Left lung (tissue), 10 donors: Measurements from ENCODE around the gene DCAF10. TPM values are rescaled to one million over a fixed set of nuclear protein-coding genes. Genes with fewer than 3 reads are reported as not detected.
"Not testable (repeated sequence)": the region's sequence is repeated elsewhere in the genome, so short reads cannot be mapped to it uniquely, and the experiment has no call there.

Experiments
- ATAC-seq: fragments of 200-7000 bp; cut with Tn5 transposase; one replicate; pipeline ENCODE4 v1.9.1; 2020; ENCODE audit warnings: moderate library complexity
- DNase-seq, 4 donors: peaks; one replicate each; pipeline ENCODE4 v3.0.0-alpha.2; 2013 to 2020
- H3K27ac ChIP-seq, 2 donors: fragments of 200-600 bp; sonication (generic) in 1 of 2; one replicate each; pipeline versions ENCODE4 v1.5.0 to v1.8.0; 2020 to 2021
- H3K27me3 ChIP-seq, 2 donors: fragments of 200-600 bp; sonication (generic) in 1 of 2; one replicate each; pipeline versions ENCODE4 v1.5.0 to v1.8.0; 2020 to 2021
- H3K36me3 ChIP-seq, 2 donors: fragments of 200-600 bp; sonication (generic) in 1 of 2; one replicate each; pipeline versions ENCODE4 v1.5.0 to v1.8.0; 2020 to 2021
- H3K4me1 ChIP-seq, 2 donors: fragments of 200-600 bp; one replicate each; pipeline ENCODE4 v1.8.0; 2021
- H3K4me3 ChIP-seq, 2 donors: fragments of 200-600 bp; sonication (generic) in 1 of 2; one replicate each; pipeline versions ENCODE4 v1.5.0 to v1.8.0; 2020 to 2021; ENCODE audit warnings: mild to moderate bottlenecking in 1 of 2
- H3K9me3 ChIP-seq, 2 donors: fragments of 200-600 bp; sonication (generic) in 1 of 2; one replicate each; pipeline versions ENCODE4 v1.5.0 to v1.8.0; 2020 to 2021
- intact Hi-C, 2 donors: fragments of 100-400 bp; cut with DNase I; formaldehyde crosslinking; loops; one replicate each; pipeline versions ENCODE4 v1.11.2 to v1.14.2; 2022
- polyA plus RNA-seq, 6 donors: library from polyadenylated mRNA; unstranded; fragments of 120-200 nt; gene quantifications; one replicate each; pipeline ENCODE4 v1.2.1, GENCODE V29; 2013; ENCODE audit not compliant: insufficient read length in 6 of 6
- total RNA-seq, 2 donors: library from RNA; stranded (reverse); fragmentation: NEBNext Ultra II Directional; extraction: Animal tissue kit (Norgen Biotek cat#: 25700); gene quantifications; one replicate each; pipeline ENCODE4 v1.2.1, GENCODE V29; 2021
- TF ChIP-seq, protein P1 (sequence below), 2 donors: fragments of 200-600 bp; sonication (generic) in 1 of 2; IDR thresholded peaks; one replicate each; pipeline versions ENCODE4 v1.5.0 to v1.8.0; 2021; ENCODE audit warnings: antibody characterized with exemption in 2 of 2
- donor health status: DM: no; HTN: yes; CAD: no.
- donor health status: DM: no; HTN: no; CAD: no.

Gene DCAF10
- total and polyA plus RNA-seq, 8 donors: 24.8 to 37.3 (median 31.0) TPM

DNA sequence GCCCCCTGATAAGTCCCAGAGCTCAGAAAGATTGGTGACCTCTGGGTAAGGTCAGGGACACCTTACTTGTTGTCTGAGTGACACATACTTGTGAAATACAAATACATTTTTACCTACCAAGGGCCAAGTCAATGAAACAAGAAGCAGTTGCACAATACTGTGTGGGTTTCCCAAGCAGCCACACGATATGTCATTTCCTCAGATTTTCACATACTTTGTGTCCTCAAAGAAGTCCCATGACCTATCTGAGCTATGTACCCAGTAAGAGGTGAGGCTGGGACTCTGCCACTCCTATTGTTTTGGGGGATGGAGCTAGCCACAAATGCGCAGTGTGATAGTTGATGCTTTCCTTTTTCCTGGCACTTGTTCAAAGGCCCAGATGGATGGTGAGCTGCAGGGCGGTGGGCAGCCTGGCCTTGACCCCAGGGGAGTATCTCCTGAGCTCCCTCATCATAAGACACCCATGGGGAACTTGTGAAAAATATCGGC lies 108.1 kb downstream of the DCAF10 start:
- no peaks in the 10 kb centered on the region for H3K36me3 ChIP-seq
- H3K27me3 ChIP-seq: no peaks in the 10 kb centered on the region
- peak overlapping the region; percentile 15 to 86 for H3K27ac ChIP-seq
- ATAC-seq: peak; percentile 39
- intact Hi-C loops: no loop called here
- H3K4me3 ChIP-seq: no peak overlapping the region
- H3K4me1 ChIP-seq: peaks cover 6 to 54% of the 10 kb centered on the region in 2 donors
- TF ChIP-seq, protein P1, sequence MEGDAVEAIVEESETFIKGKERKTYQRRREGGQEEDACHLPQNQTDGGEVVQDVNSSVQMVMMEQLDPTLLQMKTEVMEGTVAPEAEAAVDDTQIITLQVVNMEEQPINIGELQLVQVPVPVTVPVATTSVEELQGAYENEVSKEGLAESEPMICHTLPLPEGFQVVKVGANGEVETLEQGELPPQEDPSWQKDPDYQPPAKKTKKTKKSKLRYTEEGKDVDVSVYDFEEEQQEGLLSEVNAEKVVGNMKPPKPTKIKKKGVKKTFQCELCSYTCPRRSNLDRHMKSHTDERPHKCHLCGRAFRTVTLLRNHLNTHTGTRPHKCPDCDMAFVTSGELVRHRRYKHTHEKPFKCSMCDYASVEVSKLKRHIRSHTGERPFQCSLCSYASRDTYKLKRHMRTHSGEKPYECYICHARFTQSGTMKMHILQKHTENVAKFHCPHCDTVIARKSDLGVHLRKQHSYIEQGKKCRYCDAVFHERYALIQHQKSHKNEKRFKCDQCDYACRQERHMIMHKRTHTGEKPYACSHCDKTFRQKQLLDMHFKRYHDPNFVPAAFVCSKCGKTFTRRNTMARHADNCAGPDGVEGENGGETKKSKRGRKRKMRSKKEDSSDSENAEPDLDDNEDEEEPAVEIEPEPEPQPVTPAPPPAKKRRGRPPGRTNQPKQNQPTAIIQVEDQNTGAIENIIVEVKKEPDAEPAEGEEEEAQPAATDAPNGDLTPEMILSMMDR (IDR thresholded peaks at IDR 0.05): no peak
- H3K9me3 ChIP-seq: no peaks in the 10 kb centered on the region
- DNase-seq: no peak

DNA sequence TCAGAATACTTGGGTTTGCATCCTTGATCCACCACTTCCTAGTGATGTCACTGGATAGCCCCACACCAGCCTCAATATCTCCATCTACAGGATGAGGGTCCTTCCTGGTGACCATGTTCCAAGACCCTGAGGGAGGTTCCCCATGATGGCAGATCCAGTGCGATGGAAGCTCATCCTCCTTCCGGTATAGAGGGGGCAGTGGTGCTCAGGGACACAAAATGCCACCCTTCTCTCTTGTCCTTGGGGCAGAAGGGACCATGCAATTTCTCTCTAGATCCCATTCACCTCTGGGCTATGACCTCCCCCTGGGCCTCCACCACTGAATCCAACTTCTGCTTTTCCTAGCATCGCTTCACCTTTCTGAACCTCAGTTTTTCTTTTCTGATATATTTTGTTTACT lies 108.7 kb downstream of the DCAF10 start:
- no peaks in the 10 kb centered on the region for H3K9me3 ChIP-seq
- intact Hi-C loops: no loop called here
- TF ChIP-seq, protein P1 (IDR thresholded peaks at IDR 0.05): no peak
- peaks cover 6 to 53% of the 10 kb centered on the region in 2 donors for H3K4me1 ChIP-seq
- ATAC-seq (no peak), DNase-seq (no peak)
- no peak overlapping the region for H3K4me3 ChIP-seq
- no peaks in the 10 kb centered on the region for H3K36me3 ChIP-seq
- peak overlapping the region in 1 of 2 donors; percentile 86 for H3K27ac ChIP-seq
- no peaks in the 10 kb centered on the region for H3K27me3 ChIP-seq

DNA sequence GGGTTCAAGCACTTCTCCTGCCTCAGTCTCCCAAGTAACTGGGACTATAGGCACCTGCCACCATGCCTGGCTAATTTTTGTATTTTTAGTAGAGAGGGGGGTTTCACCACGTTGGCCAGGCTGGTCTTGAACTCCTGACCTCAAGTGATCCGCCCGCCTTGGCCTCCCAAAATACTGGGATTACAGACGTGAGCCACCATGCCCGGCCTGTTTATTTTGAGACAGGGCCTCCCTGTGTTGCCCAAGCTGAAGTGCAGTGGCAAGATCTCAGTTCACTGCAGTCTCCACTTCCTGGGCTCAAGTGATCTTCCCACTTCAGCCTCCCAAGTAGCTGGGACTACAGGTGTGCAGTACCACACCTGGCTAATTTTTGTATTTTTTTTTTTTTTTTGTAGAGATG lies 109.2 kb downstream of the DCAF10 start:
- peaks cover 4 to 48% of the 10 kb centered on the region in 2 donors for H3K4me1 ChIP-seq
- not testable (repeated sequence) for ATAC-seq, DNase-seq, H3K4me3 ChIP-seq, H3K9me3 ChIP-seq, H3K27ac ChIP-seq, H3K36me3 ChIP-seq, H3K27me3 ChIP-seq
- intact Hi-C loops: loop anchor here in 1 of 2 donors (10.0 kb wide), 2 partner anchors 175 to 455 kb away; no protein-coding TSS in a partner anchor

DNA sequence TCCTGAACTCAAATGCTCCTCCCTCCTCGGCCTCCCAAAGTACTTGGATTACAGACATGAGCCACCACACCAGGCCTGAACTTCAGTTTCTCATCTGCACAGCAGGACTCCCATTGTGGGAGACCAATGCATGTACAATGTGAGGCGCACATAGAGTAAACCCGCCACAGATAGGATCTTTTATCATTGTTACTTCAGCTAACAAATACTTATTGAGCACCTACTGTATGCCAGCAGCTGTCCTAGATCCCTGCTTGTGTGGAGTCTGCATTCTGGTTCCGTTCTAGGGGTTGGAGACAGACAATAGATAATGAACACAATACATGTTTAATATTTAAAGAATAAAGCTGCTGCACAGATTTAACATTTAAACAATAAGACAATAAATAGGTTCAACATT lies 109.7 kb downstream of the DCAF10 start:
- H3K4me1 ChIP-seq: peaks cover 0 to 44% of the 10 kb centered on the region in 2 donors
- H3K27me3 ChIP-seq: no peaks in the 10 kb centered on the region
- ATAC-seq: no peak
- no peak overlapping the region for H3K27ac ChIP-seq
- no peak for DNase-seq
- intact Hi-C loops: loop anchor here in 1 of 2 donors (10.0 kb wide), 2 partner anchors 175 to 455 kb away; no protein-coding TSS in a partner anchor
- H3K9me3 ChIP-seq: no peaks in the 10 kb centered on the region
- H3K36me3 ChIP-seq: no peaks in the 10 kb centered on the region
- H3K4me3 ChIP-seq: no peak overlapping the region
- TF ChIP-seq, protein P1 (IDR thresholded peaks at IDR 0.05): no peak

DNA sequence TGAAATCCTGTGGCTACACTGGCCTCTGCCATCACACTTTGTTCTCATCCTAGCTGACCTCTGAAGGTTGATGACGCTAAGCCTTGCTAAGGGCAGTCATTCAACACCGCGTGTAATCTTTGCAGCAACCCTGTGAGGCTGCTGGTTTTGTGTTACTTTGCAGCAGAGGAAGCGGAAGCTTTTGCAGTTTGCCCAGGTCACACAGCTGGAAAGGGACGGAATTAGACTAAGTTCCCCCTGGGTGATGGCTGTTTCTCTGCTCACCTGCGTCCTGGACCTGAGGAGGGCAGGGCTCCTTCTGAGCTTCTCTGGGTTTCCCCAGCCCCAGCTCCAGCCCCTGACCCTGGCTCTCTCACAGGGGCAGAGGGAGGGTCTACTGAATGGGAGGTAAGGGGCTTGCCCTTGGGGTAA lies 110.7 kb downstream of the DCAF10 start:
- DNase-seq (no peak), ATAC-seq (no peak)
- H3K27ac ChIP-seq: peak overlapping the region in 1 of 2 donors; percentile 73
- H3K27me3 ChIP-seq: no peaks in the 10 kb centered on the region
- TF ChIP-seq, protein P1 (IDR thresholded peaks at IDR 0.05): no peak
- H3K36me3 ChIP-seq: no peaks in the 10 kb centered on the region
- peaks cover 2 to 49% of the 10 kb centered on the region in 2 donors for H3K4me1 ChIP-seq
- H3K9me3 ChIP-seq: no peaks in the 10 kb centered on the region
- no peak overlapping the region for H3K4me3 ChIP-seq
- intact Hi-C loops: loop anchor here in 1 of 2 donors (10.0 kb wide), 2 partner anchors 174 to 454 kb away; no protein-coding TSS in a partner anchor
